Gastroesophageal sphincter (tissue), 4 donors: ENCODE measurements around the gene CNNM4. TPM values are rescaled to one million over a fixed set of nuclear protein-coding genes. Genes with fewer than 3 reads are reported as not detected.

Experiments
- ATAC-seq: fragments of 150-250 bp; one replicate; pipeline ENCODE4 v1.9.1; 2016; ENCODE audit warnings: mild to moderate bottlenecking, moderate library complexity
- H3K27ac ChIP-seq, 4 donors: fragments of 200-600 bp; sonication (generic) in 3 of 4; 1 replicate in 3 of 4; 2 replicates in 1 of 4; pipeline ENCODE4 v1.5.1; 2016 to 2019
- H3K27me3 ChIP-seq: fragments of 200-600 bp; sonication (generic); one replicate; pipeline ENCODE4 v1.5.1; 2019
- H3K36me3 ChIP-seq, 2 donors: fragments of 200-600 bp; sonication (generic); one replicate each; pipeline ENCODE4 v1.5.1; 2019; ENCODE audit warnings: control low read depth in 1 of 2
- H3K4me1 ChIP-seq, 3 donors: fragments of 200-600 bp; sonication (generic); 1 replicate in 2 of 3; 2 replicates in 1 of 3; pipeline ENCODE4 v1.5.1; 2016 to 2019; ENCODE audit warnings: control low read depth in 2 of 3
- H3K4me3 ChIP-seq, 2 donors: fragments of 200-600 bp; sonication (generic); one replicate each; pipeline ENCODE4 v1.5.1; 2019; ENCODE audit warnings: mild to moderate bottlenecking in 1 of 2, moderate library complexity in 1 of 2
- H3K9me3 ChIP-seq, 3 donors: fragments of 200-600 bp; sonication (generic); one replicate each; pipeline ENCODE4 v1.5.1; 2017 to 2019; ENCODE audit warnings: control low read depth in 2 of 3
- CTCF ChIP-seq, 4 experiments: fragments of 200-600 bp in 2 of 4; fragments of 450-650 bp in 2 of 4; sonication (generic) in 1 of 4; IDR thresholded peaks; one replicate each; pipeline ENCODE4 v1.5.1; 2017 to 2019; ENCODE audit warnings: antibody characterized with exemption in 4 of 4, mild to moderate bottlenecking in 2 of 4, moderate library complexity in 2 of 4
- EP300 ChIP-seq: sonication (generic); formaldehyde crosslinking; IDR thresholded peaks from one replicate; pipeline ENCODE4 v1.6.1; 2017; ENCODE audit warnings: antibody characterized with exemption, mild to moderate bottlenecking
- POLR2A ChIP-seq, 2 donors: fragments of 450-650 bp; IDR thresholded peaks; one replicate each; pipeline ENCODE4 v1.6.1; 2017; ENCODE audit warnings: antibody characterized with exemption in 2 of 2, mild to moderate bottlenecking in 2 of 2, moderate library complexity in 1 of 2
- POLR2AphosphoS5 ChIP-seq: sonication (generic); formaldehyde crosslinking; IDR thresholded peaks from one replicate; pipeline ENCODE4 v1.6.1; 2017; ENCODE audit warnings: antibody characterized with exemption
- WGBS, 2 donors: methylation state at CpG; one replicate each; pipeline ENCODE4 v1.1.5; 2018; ENCODE audit warnings: low coverage in 1 of 2; 5-methylcytosine and 5-hydroxymethylcytosine counted together
- small RNA-seq, 4 donors: library from RNA; depleted of rRNA; stranded (forward); fragments of <200 nt; gene quantifications; one replicate each; pipeline ENCODE3, GENCODE V24; 2016
- total RNA-seq, 4 donors: library from RNA; depleted of rRNA; stranded (reverse); fragments of >200 nt; gene quantifications; one replicate each; pipeline ENCODE4 v1.1.0, GENCODE V29; 2016

The CNNM4 gene
- total RNA-seq, 4 donors from 2014 or later, result 2.7 to 6.1 (median 5.5) TPM

GRCh38 chr2:96860065-96861029 is 99.6 kb downstream of the CNNM4 start:
- H3K4me3 ChIP-seq, result no peak overlapping the region
- ATAC-seq, result no peak
- no peaks in the 10 kb centered on the region for H3K27me3 ChIP-seq
- H3K36me3 ChIP-seq, result peaks cover 0 to 56% of the 10 kb centered on the region in 2 donors
- no CpG with 5 or more reads among the region's 38 CpGs for WGBS, 2 donors
- peak overlapping the region; percentile 41 to 100 (median 89) for H3K27ac ChIP-seq
- peaks cover 0 to 92% (median 22%) of the 10 kb centered on the region in 3 donors for H3K4me1 ChIP-seq
- H3K9me3 ChIP-seq, result no peaks in the 10 kb centered on the region
- TF ChIP-seq POLR2A (IDR thresholded peaks at IDR 0.05), result no peak
- TF ChIP-seq CTCF (IDR thresholded peaks at IDR 0.05), result no peak
- no peak for TF ChIP-seq POLR2AphosphoS5
- no peak for TF ChIP-seq EP300

GRCh38 chr2:96861074-96861473 is 100.4 kb downstream of the CNNM4 start:
- Histone ChIP-seq H3K36me3 (peaks cover 0 to 63% of the 10 kb centered on the region in 2 donors), H3K27me3 (no peaks in the 10 kb centered on the region), H3K9me3 (no peaks in the 10 kb centered on the region), H3K27ac (peak overlapping the region in 3 of 4 donors; percentile 84 to 100 (median 94)), H3K4me1 (peaks cover 0 to 92% (median 25%) of the 10 kb centered on the region in 3 donors), H3K4me3 (no peak overlapping the region)
- no peak for TF ChIP-seq CTCF (IDR thresholded peaks at IDR 0.05)
- TF ChIP-seq POLR2AphosphoS5, result no peak
- TF ChIP-seq POLR2A (IDR thresholded peaks at IDR 0.05), result no peak
- TF ChIP-seq EP300, result no peak
- no CpG with 5 or more reads among the region's 17 CpGs for WGBS, 2 donors
- no peak for ATAC-seq

Small RNAs within 50 kb of the gene (small RNA-seq; reads per million reads assigned to genes)
- gene MIR3127, result 0.18 to 2.5 (median 0.71) reads per million in 4 donors

Other genes starting within 250 kb of the CNNM4 start
- gene ARID5A, start 224.2 kb upstream of the CNNM4 start, total RNA-seq, result 10 to 100 TPM; 40.0 to 98.5 (median 53.9) TPM
- gene KANSL3, start 122.6 kb upstream of the CNNM4 start, total RNA-seq, result 10 to 100 TPM; 50.9 to 66.7 (median 60.6) TPM
- not detected for gene FER1L5, start 118.1 kb upstream of the CNNM4 start, total RNA-seq
- gene LMAN2L, start 20.8 kb upstream of the CNNM4 start, total RNA-seq, result 10 to 100 TPM; 18.1 to 22.9 (median 21.5) TPM
- gene CNNM3, start 55.4 kb downstream of the CNNM4 start, total RNA-seq, result 10 to 100 TPM; 10.4 to 21.6 (median 18.9) TPM
- 1 to 10 TPM; 1.2 to 4.9 (median 3.1) TPM for gene ANKRD23, start 83.1 kb downstream of the CNNM4 start, total RNA-seq
- gene ANKRD39, start 97.1 kb downstream of the CNNM4 start, total RNA-seq, result 10 to 100 TPM; 13.3 to 20.4 (median 17.1) TPM
- gene SEMA4C, start 109.2 kb downstream of the CNNM4 start, total RNA-seq, result 10 to 100 TPM; 58.7 to 66.6 (median 62.8) TPM
- gene FAM178B, start 225.7 kb downstream of the CNNM4 start, total RNA-seq, result 1 to 10 TPM in 1 of 4 donors, not detected in 3; 2.5 TPM